Ovary (tissue), 3 donors: ENCODE results near the gene CCDC27.

ENCODE experiments used
- POLR2A ChIP-seq: fragments of 450-650 bp; IDR thresholded peaks from one replicate; pipeline ENCODE4 v1.6.1; 2017; ENCODE audit warnings: antibody characterized with exemption, mild to moderate bottlenecking, moderate library complexity
- TF ChIP-seq, protein P1 (sequence below), 3 donors: fragments of 450-650 bp in 2 of 3; fragments of 200-600 bp in 1 of 3; IDR thresholded peaks; one replicate each; pipeline versions ENCODE4 v1.5.1 to v1.8.0; 2016 to 2022; ENCODE audit warnings: antibody characterized with exemption in 3 of 3, mild to moderate bottlenecking in 1 of 3
- donor health status: DM: no; HTN: no; CAD: no.

DNA sequence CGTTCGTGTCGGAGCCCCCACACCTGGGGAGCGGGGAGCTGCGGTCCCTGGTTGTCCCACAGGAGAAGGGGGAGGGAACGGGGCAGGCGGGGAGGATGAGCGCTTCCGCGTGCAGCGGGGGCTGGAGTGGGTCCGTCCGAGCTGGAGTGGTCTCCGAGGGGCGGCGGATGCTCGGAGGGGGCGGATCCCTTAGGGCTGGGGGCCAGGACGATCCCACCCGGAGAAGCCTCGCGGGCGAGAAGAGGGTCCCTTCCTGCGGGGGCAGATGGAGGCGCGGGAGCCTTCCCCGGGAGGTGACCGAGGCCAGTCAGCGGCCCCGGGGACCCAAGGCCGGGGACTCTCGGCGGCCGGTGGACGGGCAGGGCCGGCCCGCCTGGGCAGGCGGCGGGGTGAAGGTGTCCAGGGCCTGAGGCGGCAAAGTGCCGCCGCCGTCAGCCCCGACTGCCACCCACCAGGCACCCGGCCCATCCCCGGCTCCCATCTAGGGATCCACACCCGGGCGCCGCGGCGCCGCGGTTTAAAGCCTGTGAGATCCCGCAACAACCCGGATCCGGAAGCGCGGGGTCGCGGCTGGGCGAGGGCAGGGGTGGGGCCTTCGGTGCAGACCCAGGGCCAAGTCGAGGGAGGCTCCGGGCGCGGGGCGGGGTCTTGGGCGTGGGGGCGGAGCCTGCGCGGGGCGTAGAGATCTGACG is 5.3 kb upstream of the CCDC27 start:
- TF ChIP-seq, protein P1, sequence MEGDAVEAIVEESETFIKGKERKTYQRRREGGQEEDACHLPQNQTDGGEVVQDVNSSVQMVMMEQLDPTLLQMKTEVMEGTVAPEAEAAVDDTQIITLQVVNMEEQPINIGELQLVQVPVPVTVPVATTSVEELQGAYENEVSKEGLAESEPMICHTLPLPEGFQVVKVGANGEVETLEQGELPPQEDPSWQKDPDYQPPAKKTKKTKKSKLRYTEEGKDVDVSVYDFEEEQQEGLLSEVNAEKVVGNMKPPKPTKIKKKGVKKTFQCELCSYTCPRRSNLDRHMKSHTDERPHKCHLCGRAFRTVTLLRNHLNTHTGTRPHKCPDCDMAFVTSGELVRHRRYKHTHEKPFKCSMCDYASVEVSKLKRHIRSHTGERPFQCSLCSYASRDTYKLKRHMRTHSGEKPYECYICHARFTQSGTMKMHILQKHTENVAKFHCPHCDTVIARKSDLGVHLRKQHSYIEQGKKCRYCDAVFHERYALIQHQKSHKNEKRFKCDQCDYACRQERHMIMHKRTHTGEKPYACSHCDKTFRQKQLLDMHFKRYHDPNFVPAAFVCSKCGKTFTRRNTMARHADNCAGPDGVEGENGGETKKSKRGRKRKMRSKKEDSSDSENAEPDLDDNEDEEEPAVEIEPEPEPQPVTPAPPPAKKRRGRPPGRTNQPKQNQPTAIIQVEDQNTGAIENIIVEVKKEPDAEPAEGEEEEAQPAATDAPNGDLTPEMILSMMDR (IDR thresholded peaks at IDR 0.05), result no peak
- TF ChIP-seq POLR2A, result no peak
